Ishikawa (cell line): ENCODE data around the gene TMEM138.

Experiments
- CEBPB ChIP-seq: IDR thresholded peaks from 2 replicates; pipeline ENCODE4 v1.6.1; 2012
- CREB1 ChIP-seq: IDR thresholded peaks from 2 replicates; pipeline ENCODE4 v1.6.1; 2012; ENCODE audit warnings: low read depth
- EGR1 ChIP-seq: IDR thresholded peaks from 2 replicates; pipeline ENCODE4 v1.6.1; 2012
- EP300 ChIP-seq: IDR thresholded peaks from 2 replicates; pipeline ENCODE4 v1.6.1; 2012; ENCODE audit warnings: borderline replicate concordance
- FOXM1 ChIP-seq: IDR thresholded peaks from 2 replicates; pipeline ENCODE4 v1.6.1; 2012; ENCODE audit warnings: low read depth, borderline replicate concordance
- NFIC ChIP-seq: IDR thresholded peaks from 2 replicates; pipeline ENCODE4 v1.6.1; 2012
- RAD21 ChIP-seq: IDR thresholded peaks from 2 replicates; pipeline ENCODE4 v1.6.1; 2012; ENCODE audit warnings: low read depth
- REST ChIP-seq: IDR thresholded peaks from 2 replicates; pipeline ENCODE4 v1.6.1; 2012; ENCODE audit warnings: low read depth, mild to moderate bottlenecking
- TAF1 ChIP-seq: IDR thresholded peaks from 2 replicates; pipeline ENCODE4 v1.6.1; 2012; ENCODE audit warnings: low read depth, mild to moderate bottlenecking
- TCF12 ChIP-seq: IDR thresholded peaks from 2 replicates; pipeline ENCODE4 v1.6.1; 2012; ENCODE audit warnings: low read depth
- TEAD4 ChIP-seq: IDR thresholded peaks from 2 replicates; pipeline ENCODE4 v1.6.1; 2012
- USF1 ChIP-seq: IDR thresholded peaks from 2 replicates; pipeline ENCODE4 v1.6.1; 2012
- YY1 ChIP-seq: IDR thresholded peaks from 2 replicates; pipeline ENCODE4 v1.6.1; 2012; ENCODE audit warnings: low read depth
- ZBTB7A ChIP-seq: IDR thresholded peaks from 2 replicates; pipeline ENCODE4 v1.6.1; 2012; ENCODE audit warnings: low read depth
- TF ChIP-seq, protein P1 (sequence below): IDR thresholded peaks from 2 replicates; pipeline ENCODE4 v1.6.1; 2012

Gene TMEM138

GRCh38 chr11:61411589-61411988 is 49.4 kb downstream of the TMEM138 start:
- no peak for TF ChIP-seq TCF12
- no peak for TF ChIP-seq YY1
- TF ChIP-seq CREB1: no peak
- no peak for TF ChIP-seq TAF1
- TF ChIP-seq CEBPB: no peak
- no peak for TF ChIP-seq RAD21
- no peak for TF ChIP-seq REST
- TF ChIP-seq, protein P1, sequence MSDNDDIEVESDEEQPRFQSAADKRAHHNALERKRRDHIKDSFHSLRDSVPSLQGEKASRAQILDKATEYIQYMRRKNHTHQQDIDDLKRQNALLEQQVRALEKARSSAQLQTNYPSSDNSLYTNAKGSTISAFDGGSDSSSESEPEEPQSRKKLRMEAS: no peak
- no peak for TF ChIP-seq USF1
- no peak for TF ChIP-seq TEAD4
- TF ChIP-seq EGR1: no peak
- TF ChIP-seq ZBTB7A: no peak
- TF ChIP-seq FOXM1: no peak
- TF ChIP-seq EP300: no peak
- TF ChIP-seq NFIC: no peak

DNA sequence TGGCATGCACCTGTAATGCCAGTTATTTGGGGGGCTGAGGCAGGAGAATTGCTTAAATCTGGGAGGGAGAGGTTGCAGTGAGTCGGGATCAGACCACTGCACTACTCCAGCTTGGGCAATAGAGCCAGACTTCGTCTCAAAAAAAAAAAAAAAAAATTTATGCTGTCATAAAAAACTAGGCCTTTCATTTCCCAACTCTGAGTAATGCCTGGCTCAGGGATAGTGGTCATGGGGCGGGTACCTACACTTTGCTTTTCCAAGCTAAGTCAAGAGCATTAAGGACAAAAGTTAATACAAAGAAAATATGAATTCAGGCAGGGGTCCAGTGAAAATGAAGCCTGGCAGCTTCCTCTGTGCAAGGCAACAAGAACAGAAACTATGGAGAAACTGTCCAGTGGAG is 51.3 kb downstream of the TMEM138 start:
- no peak for TF ChIP-seq REST
- no peak for TF ChIP-seq EGR1
- TF ChIP-seq, protein P1: no peak
- no peak for TF ChIP-seq USF1
- no peak for TF ChIP-seq TEAD4
- no peak for TF ChIP-seq CEBPB
- no peak for TF ChIP-seq TAF1
- TF ChIP-seq ZBTB7A: no peak
- no peak for TF ChIP-seq TCF12
- TF ChIP-seq RAD21: no peak
- TF ChIP-seq NFIC: no peak
- no peak for TF ChIP-seq FOXM1
- TF ChIP-seq YY1: no peak
- no peak for TF ChIP-seq EP300

DNA sequence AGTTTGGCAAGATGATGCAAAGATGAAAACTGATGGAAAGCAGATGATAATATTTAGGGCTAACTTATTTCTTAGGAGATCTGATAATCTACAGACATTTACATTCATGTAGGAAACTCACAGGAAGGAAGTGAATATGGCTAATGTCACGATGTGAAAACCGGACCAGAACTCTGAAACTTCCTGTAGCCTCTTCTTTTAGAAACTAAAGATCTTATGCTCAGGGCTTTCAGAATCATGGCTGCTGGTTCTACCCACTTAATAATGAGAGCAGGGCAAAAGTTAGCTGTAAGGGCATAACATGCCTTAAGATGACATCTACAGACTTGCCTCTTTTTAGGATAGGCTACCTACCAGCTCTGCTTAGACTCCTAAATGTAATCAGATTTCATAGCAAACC is 52.4 kb downstream of the TMEM138 start:
- TF ChIP-seq CREB1 (no peak), CEBPB (no peak), TEAD4 (no peak), TCF12 (no peak), NFIC (no peak), ZBTB7A (no peak), EP300 (no peak), FOXM1 (no peak), RAD21 (no peak), YY1 (no peak), REST (no peak), USF1 (no peak), EGR1 (no peak), TAF1 (no peak)
- TF ChIP-seq, protein P1: no peak

GRCh38 chr11:61415381-61415780 is 53.2 kb downstream of the TMEM138 start:
- TF ChIP-seq USF1: no peak
- TF ChIP-seq REST: no peak
- TF ChIP-seq TEAD4: no peak
- TF ChIP-seq CREB1: no peak
- TF ChIP-seq YY1: no peak
- TF ChIP-seq CEBPB: no peak
- no peak for TF ChIP-seq EP300
- TF ChIP-seq, protein P1: no peak
- no peak for TF ChIP-seq TAF1
- TF ChIP-seq NFIC: no peak
- TF ChIP-seq FOXM1: no peak
- TF ChIP-seq RAD21: no peak
- no peak for TF ChIP-seq TCF12
- no peak for TF ChIP-seq ZBTB7A
- no peak for TF ChIP-seq EGR1
